Endothelial cell of umbilical vein (primary cell): ENCODE data around the gene TTI1. TPM values are rescaled to one million over a fixed set of nuclear protein-coding genes. Genes with fewer than 3 reads are reported as not detected.

Experiments used
- BruUV-seq: library from RNA; stranded (reverse); fragments of 400-500 nt; replicated peaks from 2 replicates; lab custom pipeline; 2021; lab: Mats Ljungman, UMichigan
- CTCF ChIA-PET: fragments of 300-600, 350-600 bp; sonication (Branson Sonifier 250); formaldehyde crosslinking; loops from one replicate; lab custom pipeline; 2021; ENCODE audit warnings: antibody characterized with exemption, inconsistent platforms; lab: Charles Lee
- POLR2A ChIA-PET: fragments of 300-600, 350-600 bp; sonication (Branson Sonifier 250); formaldehyde crosslinking; loops from one replicate; lab custom pipeline; 2021; ENCODE audit warnings: antibody characterized with exemption, inconsistent platforms; lab: Charles Lee
- DNase-seq: peaks from one replicate; pipeline ENCODE4 v3.0.0-alpha.2; 2011; ENCODE audit warnings: low read depth, low spot score
- FAIRE-seq: peaks from 2 replicates; lab custom pipeline; 2011; peaks lifted over from hg19 to GRCh38; lab: Jason Lieb, UNC
- H2AFZ ChIP-seq: 2 replicates; pipeline ENCODE4 v1.6.0; 2012; ENCODE audit warnings: low read depth, low read length, control low read depth, inconsistent platforms
- H3K27ac ChIP-seq: 2 replicates; pipeline ENCODE4 v1.5.1; 2011; ENCODE audit warnings: low read depth, mild to moderate bottlenecking, control low read depth, low read length, moderate library complexity; ENCODE audit not compliant: insufficient read depth
- H3K27me3 ChIP-seq, 2 experiments: 2 replicates each; pipeline versions ENCODE4 v1.6.0 to v1.6.1; 2011; ENCODE audit warnings: low read length in 2 of 2, mixed read lengths in 1 of 2; ENCODE audit not compliant: control insufficient read depth in 2 of 2, insufficient read depth in 2 of 2
- H3K36me3 ChIP-seq, 2 experiments: 2 replicates in 1 of 2; 3 replicates in 1 of 2; pipeline ENCODE4 v1.5.1; 2011; ENCODE audit warnings: low read length in 2 of 2, mild to moderate bottlenecking in 1 of 2, moderate library complexity in 1 of 2; ENCODE audit not compliant: control insufficient read depth in 2 of 2, insufficient read depth in 2 of 2; ENCODE audit errors: extremely low read depth in 1 of 2
- H3K4me1 ChIP-seq: 3 replicates; pipeline ENCODE4 v1.5.1; 2011; ENCODE audit warnings: mild to moderate bottlenecking, low read length; ENCODE audit not compliant: control insufficient read depth, insufficient read depth; ENCODE audit errors: extremely low read depth
- H3K4me2 ChIP-seq: 2 replicates; pipeline ENCODE4 v1.6.1; 2011; ENCODE audit warnings: low read length, control low read depth, mixed read lengths; ENCODE audit not compliant: insufficient read depth
- H3K4me3 ChIP-seq, 3 experiments: fragments of 200-600 bp in 1 of 3; sonication (generic), shearing (Covaris generic) in 1 of 3; replicated peaks in 1 of 3; 2 replicates each; pipeline ENCODE4 v1.5.1; 2011 to 2016; ENCODE audit warnings: control low read depth in 3 of 3, low read length in 3 of 3, mild to moderate bottlenecking in 2 of 3, inconsistent platforms in 1 of 3, low read depth in 1 of 3, moderate library complexity in 1 of 3; ENCODE audit not compliant: insufficient read depth in 1 of 3
- H3K79me2 ChIP-seq: 2 replicates; pipeline ENCODE4 v1.6.0; 2012; ENCODE audit warnings: low read length, inconsistent platforms; ENCODE audit not compliant: control insufficient read depth, insufficient read depth
- H3K9ac ChIP-seq: replicated peaks from 2 replicates; pipeline ENCODE3; 2011; ENCODE audit warnings: low read length, control low read depth; ENCODE audit not compliant: insufficient read depth; ENCODE audit errors: extremely low read depth
- H3K9me1 ChIP-seq: replicated peaks from 3 replicates; pipeline ENCODE4 v1.6.0; 2011; ENCODE audit warnings: mild to moderate bottlenecking, low read length; ENCODE audit not compliant: control insufficient read depth, insufficient read depth; ENCODE audit errors: extremely low read depth
- H3K9me3 ChIP-seq: replicated peaks from 2 replicates; pipeline ENCODE4 v1.5.1; 2012; ENCODE audit warnings: low read length, inconsistent platforms; ENCODE audit not compliant: control insufficient read depth, insufficient read depth
- H4K20me1 ChIP-seq: replicated peaks from 2 replicates; pipeline ENCODE3; 2011; ENCODE audit warnings: mild to moderate bottlenecking, low read length; ENCODE audit not compliant: control insufficient read depth, insufficient read depth; ENCODE audit errors: extremely low read depth
- EZH2 ChIP-seq: IDR thresholded peaks from 2 replicates; pipeline ENCODE4 v1.6.1; 2012; ENCODE audit warnings: borderline replicate concordance, low read depth, mild to moderate bottlenecking, moderate library complexity, low read length, inconsistent platforms; ENCODE audit not compliant: severe bottlenecking
- FOS ChIP-seq: IDR thresholded peaks from 2 replicates; pipeline ENCODE4 v1.6.1; 2011; ENCODE audit warnings: mild to moderate bottlenecking, low read length, moderate library complexity, borderline replicate concordance; ENCODE audit not compliant: insufficient read depth
- GATA2 ChIP-seq: IDR thresholded peaks from 2 replicates; pipeline ENCODE4 v1.7.0; 2011; ENCODE audit warnings: low read depth, mild to moderate bottlenecking, moderate library complexity, mixed read lengths, low read length; ENCODE audit not compliant: insufficient read length, insufficient read depth
- JUN ChIP-seq: IDR thresholded peaks from 2 replicates; pipeline ENCODE4 v1.6.1; 2011; ENCODE audit warnings: borderline replicate concordance, low read depth; ENCODE audit not compliant: insufficient read length, insufficient read depth
- POLR2A ChIP-seq: IDR thresholded peaks from 2 replicates; pipeline ENCODE4 v1.6.1; 2012; ENCODE audit warnings: low read depth, mild to moderate bottlenecking, control low read depth, low read length
- POLR2AphosphoS5 ChIP-seq: IDR thresholded peaks from 2 replicates; pipeline ENCODE4 v1.6.1; 2012; ENCODE audit warnings: low read depth, mild to moderate bottlenecking, control low read depth, low read length, moderate library complexity; ENCODE audit not compliant: insufficient read depth
- dilution Hi-C: fragments of 300-500 bp; cut with MboI; formaldehyde crosslinking; loops from one replicate; pipeline ENCODE4 v1.15.0; 2019; ENCODE audit warnings: low sequenced_read_pairs; ENCODE audit not compliant: extremely low pct_ligation_motif_present
- intact Hi-C: fragments of 100-400 bp; cut with micrococcal nuclease; formaldehyde crosslinking; loops from one replicate; pipeline ENCODE4 v1.10.0; 2022
- polyA plus RNA-seq, 4 experiments: library from polyadenylated mRNA; depleted of rRNA in 3 of 4; stranded (reverse) in 3 of 4; unstranded in 1 of 4; fragments of >200 nt; gene quantifications; 2 replicates each; pipeline versions ENCODE4 v1.2.1 to v1.2.3, GENCODE V29; 2011 to 2012; ENCODE audit warnings: missing spikeins in 1 of 4
- total RNA-seq: library from RNA; stranded (reverse); gene quantifications from 2 replicates; pipeline ENCODE4 v1.2.3, GENCODE V29; 2021
- TF ChIP-seq, protein P1 (sequence below), 2 donors: IDR thresholded peaks; 1 replicate in 1 of 2; 2 replicates in 1 of 2; pipeline ENCODE4 v1.5.1; 2011; ENCODE audit warnings: low read length in 2 of 2, mild to moderate bottlenecking in 2 of 2, moderate library complexity in 2 of 2, control low read depth in 1 of 2, inconsistent platforms in 1 of 2, low read depth in 1 of 2; ENCODE audit not compliant: insufficient read depth in 1 of 2; ENCODE audit errors: extremely low read depth in 1 of 2
- TF ChIP-seq, protein P2 (sequence below): IDR thresholded peaks from 2 replicates; pipeline ENCODE4 v1.6.1; 2011; ENCODE audit not compliant: insufficient read depth, insufficient read length

The TTI1 gene
- total and polyA plus RNA-seq, 2 donors (not counting 3 experiments of a cell fraction or from before 2014, with no cell fraction given) = 13.2 to 23.2 TPM

GRCh38 chr20:38000293-38000692, 33.0 kb downstream of the TTI1 start:
- no peak for TF ChIP-seq JUN
- TF ChIP-seq GATA2 = no peak
- TF ChIP-seq FOS = no peak
- TF ChIP-seq, protein P1, sequence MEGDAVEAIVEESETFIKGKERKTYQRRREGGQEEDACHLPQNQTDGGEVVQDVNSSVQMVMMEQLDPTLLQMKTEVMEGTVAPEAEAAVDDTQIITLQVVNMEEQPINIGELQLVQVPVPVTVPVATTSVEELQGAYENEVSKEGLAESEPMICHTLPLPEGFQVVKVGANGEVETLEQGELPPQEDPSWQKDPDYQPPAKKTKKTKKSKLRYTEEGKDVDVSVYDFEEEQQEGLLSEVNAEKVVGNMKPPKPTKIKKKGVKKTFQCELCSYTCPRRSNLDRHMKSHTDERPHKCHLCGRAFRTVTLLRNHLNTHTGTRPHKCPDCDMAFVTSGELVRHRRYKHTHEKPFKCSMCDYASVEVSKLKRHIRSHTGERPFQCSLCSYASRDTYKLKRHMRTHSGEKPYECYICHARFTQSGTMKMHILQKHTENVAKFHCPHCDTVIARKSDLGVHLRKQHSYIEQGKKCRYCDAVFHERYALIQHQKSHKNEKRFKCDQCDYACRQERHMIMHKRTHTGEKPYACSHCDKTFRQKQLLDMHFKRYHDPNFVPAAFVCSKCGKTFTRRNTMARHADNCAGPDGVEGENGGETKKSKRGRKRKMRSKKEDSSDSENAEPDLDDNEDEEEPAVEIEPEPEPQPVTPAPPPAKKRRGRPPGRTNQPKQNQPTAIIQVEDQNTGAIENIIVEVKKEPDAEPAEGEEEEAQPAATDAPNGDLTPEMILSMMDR (IDR thresholded peaks at IDR 0.05; ENCODE audit: extremely low read depth in 1 of 2, insufficient read depth in 1 of 2, low read depth in 1 of 2, low read length in 2 of 2) = no peak
- no peak for TF ChIP-seq POLR2AphosphoS5
- no peak for TF ChIP-seq EZH2
- TF ChIP-seq POLR2A = no peak
- TF ChIP-seq, protein P2, sequence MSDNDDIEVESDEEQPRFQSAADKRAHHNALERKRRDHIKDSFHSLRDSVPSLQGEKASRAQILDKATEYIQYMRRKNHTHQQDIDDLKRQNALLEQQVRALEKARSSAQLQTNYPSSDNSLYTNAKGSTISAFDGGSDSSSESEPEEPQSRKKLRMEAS = no peak
- dilution Hi-C loops (no loop called here), intact Hi-C loops (no loop called here)
- Histone ChIP-seq H3K4me3 (no peak overlapping the region), H3K9me1 (no peaks in the 10 kb centered on the region), H3K79me2 (no peaks in the 10 kb centered on the region), H3K4me1 (peaks cover 21% of the 10 kb centered on the region), H3K36me3 (peaks cover 13% of the 10 kb centered on the region in 2 experiments), H3K9ac (no peak overlapping the region), H3K27ac (no peak overlapping the region), H3K9me3 (no peaks in the 10 kb centered on the region), H3K27me3 (no peaks in the 10 kb centered on the region), H2AFZ (no peak overlapping the region), H4K20me1 (no peaks in the 10 kb centered on the region), H3K4me2 (no peak overlapping the region)
- ChIA-PET POLR2A (no interaction called here), CTCF (interaction anchor here (2.5 kb wide), 1 partner anchor 9 kb away, joined by 17 read pairs; no protein-coding TSS in a partner anchor)
- DNase-seq (no peak), FAIRE-seq (no peak)
- BruUV-seq = no TSS peak
